ENCODE measurements around the gene MAST2.

DNA sequence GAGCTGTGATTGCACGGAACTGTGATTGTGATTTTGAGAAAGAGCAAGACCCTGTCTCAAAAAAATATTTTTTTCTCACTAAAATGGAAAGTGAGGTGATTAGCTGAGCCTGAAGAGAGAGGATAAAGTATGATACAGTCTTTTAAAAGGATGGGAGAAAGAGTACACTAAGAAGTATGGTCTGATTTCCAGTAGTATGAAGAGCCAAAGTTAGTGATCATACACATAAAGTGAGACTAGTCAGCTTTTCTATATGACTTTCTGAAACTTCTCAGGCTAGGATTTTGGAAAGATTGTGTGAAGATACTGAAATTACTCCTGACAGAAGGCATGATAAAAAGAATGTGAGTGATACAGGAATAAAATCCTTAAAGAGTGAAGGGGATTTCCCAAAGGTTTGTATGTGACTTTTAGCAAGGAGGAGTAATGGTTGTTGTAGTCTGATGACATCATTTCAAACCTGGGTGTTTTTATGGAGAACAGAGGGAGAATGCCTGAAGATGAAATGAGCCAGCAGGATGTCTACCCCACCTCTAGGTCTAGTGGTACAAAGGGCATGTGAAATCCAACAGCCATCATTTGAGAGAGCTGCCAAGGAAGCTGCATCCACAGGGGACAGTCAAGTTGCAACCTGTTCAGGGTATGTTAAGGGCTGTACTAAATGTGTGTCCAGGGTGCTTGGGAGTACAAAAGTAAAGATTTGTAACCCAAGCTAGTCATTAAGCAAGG, 171.3 kb downstream of the MAST2 start:
- no peak for TF ChIP-seq GATAD2A (CRISPR knock-in tag; IDR thresholded peaks at IDR 0.05)
- no peak for TF ChIP-seq EP300 (IDR thresholded peaks at IDR 0.05; ENCODE audit: low read depth in 2 of 2, low read length in 2 of 2)
- TF ChIP-seq EP300 (CRISPR knock-in tag; IDR thresholded peaks at IDR 0.05; ENCODE audit: borderline replicate concordance): no peak
- no peak for TF ChIP-seq JUND (CRISPR knock-in tag; IDR thresholded peaks at IDR 0.05)
- TF ChIP-seq, protein P1, sequence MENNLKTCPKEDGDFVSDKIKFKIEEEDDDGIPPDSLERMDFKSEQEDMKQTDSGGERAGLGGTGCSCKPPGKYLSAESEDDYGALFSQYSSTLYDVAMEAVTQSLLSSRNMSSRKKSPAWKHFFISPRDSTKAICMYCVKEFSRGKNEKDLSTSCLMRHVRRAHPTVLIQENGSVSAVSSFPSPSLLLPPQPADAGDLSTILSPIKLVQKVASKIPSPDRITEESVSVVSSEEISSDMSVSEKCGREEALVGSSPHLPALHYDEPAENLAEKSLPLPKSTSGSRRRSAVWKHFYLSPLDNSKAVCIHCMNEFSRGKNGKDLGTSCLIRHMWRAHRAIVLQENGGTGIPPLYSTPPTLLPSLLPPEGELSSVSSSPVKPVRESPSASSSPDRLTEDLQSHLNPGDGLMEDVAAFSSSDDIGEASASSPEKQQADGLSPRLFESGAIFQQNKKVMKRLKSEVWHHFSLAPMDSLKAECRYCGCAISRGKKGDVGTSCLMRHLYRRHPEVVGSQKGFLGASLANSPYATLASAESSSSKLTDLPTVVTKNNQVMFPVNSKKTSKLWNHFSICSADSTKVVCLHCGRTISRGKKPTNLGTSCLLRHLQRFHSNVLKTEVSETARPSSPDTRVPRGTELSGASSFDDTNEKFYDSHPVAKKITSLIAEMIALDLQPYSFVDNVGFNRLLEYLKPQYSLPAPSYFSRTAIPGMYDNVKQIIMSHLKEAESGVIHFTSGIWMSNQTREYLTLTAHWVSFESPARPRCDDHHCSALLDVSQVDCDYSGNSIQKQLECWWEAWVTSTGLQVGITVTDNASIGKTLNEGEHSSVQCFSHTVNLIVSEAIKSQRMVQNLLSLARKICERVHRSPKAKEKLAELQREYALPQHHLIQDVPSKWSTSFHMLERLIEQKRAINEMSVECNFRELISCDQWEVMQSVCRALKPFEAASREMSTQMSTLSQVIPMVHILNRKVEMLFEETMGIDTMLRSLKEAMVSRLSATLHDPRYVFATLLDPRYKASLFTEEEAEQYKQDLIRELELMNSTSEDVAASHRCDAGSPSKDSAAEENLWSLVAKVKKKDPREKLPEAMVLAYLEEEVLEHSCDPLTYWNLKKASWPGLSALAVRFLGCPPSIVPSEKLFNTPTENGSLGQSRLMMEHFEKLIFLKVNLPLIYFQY (CRISPR knock-in tag; IDR thresholded peaks at IDR 0.05; ENCODE audit: borderline replicate concordance): no peak
- no peak for TF ChIP-seq ZSCAN9 (CRISPR knock-in tag; IDR thresholded peaks at IDR 0.05; ENCODE audit: borderline replicate concordance)

All from HepG2 (cell line).